Thyroid gland (tissue), 4 donors: ENCODE measurements around the gene ACTR3C. TPM values are rescaled to one million over a fixed set of nuclear protein-coding genes. Genes with fewer than 3 reads are reported as not detected.

Experiments
- DNase-seq, 2 donors: peaks; one replicate each; pipeline ENCODE4 v3.0.0-alpha.2; 2019
- H3K27ac ChIP-seq, 3 donors: fragments of 200-600 bp; sonication (generic); 1 replicate in 2 of 3; 2 replicates in 1 of 3; pipeline ENCODE4 v1.5.1; 2016 to 2019; ENCODE audit warnings: mild to moderate bottlenecking in 1 of 3, moderate library complexity in 1 of 3
- H3K27me3 ChIP-seq: fragments of 200-600 bp; sonication (generic); one replicate; pipeline ENCODE4 v1.5.1; 2019
- H3K36me3 ChIP-seq, 2 donors: fragments of 200-600 bp; sonication (generic); one replicate each; pipeline ENCODE4 v1.5.1; 2016 to 2019
- H3K4me1 ChIP-seq, 2 donors: fragments of 200-600 bp; sonication (generic); one replicate each; pipeline ENCODE4 v1.5.1; 2017 to 2019
- H3K4me3 ChIP-seq, 3 donors: fragments of 200-600 bp; sonication (generic); replicated peaks in 1 of 3; 1 replicate in 2 of 3; 2 replicates in 1 of 3; pipeline ENCODE4 v1.5.1; 2016; ENCODE audit warnings: mild to moderate bottlenecking in 1 of 3
- H3K9me3 ChIP-seq: fragments of 200-600 bp; sonication (generic); one replicate; pipeline ENCODE4 v1.5.1; 2017
- POLR2A ChIP-seq, 2 donors: fragments of 450-650 bp; IDR thresholded peaks; one replicate each; pipeline ENCODE4 v1.6.1; 2017; ENCODE audit warnings: antibody characterized with exemption in 2 of 2, mild to moderate bottlenecking in 2 of 2, moderate library complexity in 1 of 2
- WGBS, 2 donors: methylation state at CpG; one replicate each; pipeline ENCODE4 v1.1.5; 2017; 5-methylcytosine and 5-hydroxymethylcytosine counted together
- intact Hi-C: fragments of 100-400 bp; cut with DNase I; formaldehyde crosslinking; loops from one replicate; pipeline ENCODE4 v1.15.1; 2023
- total RNA-seq, 4 donors: library from RNA; depleted of rRNA; stranded (reverse); fragments of >200 nt; gene quantifications; one replicate each; pipeline ENCODE4 v1.2.3, GENCODE V29; 2016
- TF ChIP-seq, protein P1 (sequence below), 6 experiments: fragments of 200-600 bp in 3 of 6; fragments of 450-650 bp in 3 of 6; sonication (generic) in 3 of 6; IDR thresholded peaks; one replicate each; pipeline ENCODE4 v1.5.1; 2016 to 2019; ENCODE audit warnings: antibody characterized with exemption in 6 of 6, mild to moderate bottlenecking in 2 of 6, inconsistent platforms in 1 of 6, moderate library complexity in 1 of 6

Gene ACTR3C
- total RNA-seq: 10 to 100 TPM; 11.7 to 34.8 (median 23.0) TPM

DNA sequence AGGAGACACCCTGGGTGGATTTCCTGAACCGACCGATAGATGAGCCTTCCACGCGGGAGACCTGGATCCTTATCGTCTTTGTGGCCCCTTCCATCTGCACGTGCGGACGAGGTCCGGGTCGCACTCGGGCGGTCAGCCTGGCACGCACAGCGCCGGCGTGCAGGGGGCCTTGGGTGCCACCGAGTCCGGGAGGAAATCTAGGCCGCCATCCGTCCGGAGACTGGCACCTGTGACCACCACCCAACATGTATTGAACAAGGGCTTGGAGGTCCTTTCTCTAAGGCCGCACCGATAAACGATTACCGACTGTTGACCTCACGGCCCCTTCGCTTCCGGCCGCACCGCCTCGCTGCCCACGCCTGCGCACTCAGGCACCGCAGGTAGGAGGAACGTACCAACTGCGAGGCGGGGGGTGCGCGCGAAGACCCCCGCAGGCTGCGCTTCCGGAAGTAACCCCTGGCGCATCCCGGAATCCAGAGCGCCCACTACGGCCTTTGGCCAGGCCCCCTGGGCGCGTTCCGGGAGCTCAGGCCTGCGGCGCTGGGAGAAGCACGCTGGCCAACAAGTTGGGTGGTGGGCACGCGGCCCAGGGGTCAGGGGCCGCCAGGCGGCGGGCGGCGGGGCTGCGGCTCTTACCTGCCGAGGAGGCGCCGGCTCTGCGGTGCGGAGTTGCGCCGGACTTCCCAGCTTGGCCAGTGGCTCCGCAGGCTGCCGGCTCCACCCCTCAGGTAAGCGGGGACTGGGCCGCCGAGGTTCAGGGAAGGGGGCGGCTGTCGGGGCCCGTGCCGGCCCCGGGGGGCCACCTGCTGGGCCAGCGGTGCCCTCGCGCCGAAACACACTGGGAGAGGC lies at the start of gene ACTR3C, which contains the start of gene LRRC61:
Gene ACTR3C, minus strand, starts transcription at position 713 of the 849 bp plus-strand sequence. CDS start 28,249 bp downstream, outside the sequence.
Gene LRRC61, plus strand, starts transcription at position 523 of the 849 bp plus-strand sequence. CDS start 13,507 bp downstream, outside the sequence.
- no peaks in the 10 kb centered on the region for H3K27me3 ChIP-seq
- no peaks in the 10 kb centered on the region for H3K9me3 ChIP-seq
- peak within 1 kb of the TSS; percentile 67 to 96 (median 90) for H3K27ac ChIP-seq
- intact Hi-C loops: no loop called here
- TF ChIP-seq, protein P1, sequence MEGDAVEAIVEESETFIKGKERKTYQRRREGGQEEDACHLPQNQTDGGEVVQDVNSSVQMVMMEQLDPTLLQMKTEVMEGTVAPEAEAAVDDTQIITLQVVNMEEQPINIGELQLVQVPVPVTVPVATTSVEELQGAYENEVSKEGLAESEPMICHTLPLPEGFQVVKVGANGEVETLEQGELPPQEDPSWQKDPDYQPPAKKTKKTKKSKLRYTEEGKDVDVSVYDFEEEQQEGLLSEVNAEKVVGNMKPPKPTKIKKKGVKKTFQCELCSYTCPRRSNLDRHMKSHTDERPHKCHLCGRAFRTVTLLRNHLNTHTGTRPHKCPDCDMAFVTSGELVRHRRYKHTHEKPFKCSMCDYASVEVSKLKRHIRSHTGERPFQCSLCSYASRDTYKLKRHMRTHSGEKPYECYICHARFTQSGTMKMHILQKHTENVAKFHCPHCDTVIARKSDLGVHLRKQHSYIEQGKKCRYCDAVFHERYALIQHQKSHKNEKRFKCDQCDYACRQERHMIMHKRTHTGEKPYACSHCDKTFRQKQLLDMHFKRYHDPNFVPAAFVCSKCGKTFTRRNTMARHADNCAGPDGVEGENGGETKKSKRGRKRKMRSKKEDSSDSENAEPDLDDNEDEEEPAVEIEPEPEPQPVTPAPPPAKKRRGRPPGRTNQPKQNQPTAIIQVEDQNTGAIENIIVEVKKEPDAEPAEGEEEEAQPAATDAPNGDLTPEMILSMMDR (IDR thresholded peaks at IDR 0.05): peak in 2 of 6 experiments; percentile 22 to 38
- peak in 1 of 2 donors; percentile 51 for TF ChIP-seq POLR2A (IDR thresholded peaks at IDR 0.05)
- peaks cover 13 to 31% of the 10 kb centered on the region in 2 donors for H3K4me1 ChIP-seq
- H3K36me3 ChIP-seq: no peaks in the 10 kb centered on the region
- WGBS, 2 donors: 8 to 10% methylated on average over 21 to 28 of the region's 82 CpGs
- DNase-seq: peak; percentile 67 to 71
- peak within 1 kb of the TSS; percentile 46 to 84 (median 46) for H3K4me3 ChIP-seq

DNA sequence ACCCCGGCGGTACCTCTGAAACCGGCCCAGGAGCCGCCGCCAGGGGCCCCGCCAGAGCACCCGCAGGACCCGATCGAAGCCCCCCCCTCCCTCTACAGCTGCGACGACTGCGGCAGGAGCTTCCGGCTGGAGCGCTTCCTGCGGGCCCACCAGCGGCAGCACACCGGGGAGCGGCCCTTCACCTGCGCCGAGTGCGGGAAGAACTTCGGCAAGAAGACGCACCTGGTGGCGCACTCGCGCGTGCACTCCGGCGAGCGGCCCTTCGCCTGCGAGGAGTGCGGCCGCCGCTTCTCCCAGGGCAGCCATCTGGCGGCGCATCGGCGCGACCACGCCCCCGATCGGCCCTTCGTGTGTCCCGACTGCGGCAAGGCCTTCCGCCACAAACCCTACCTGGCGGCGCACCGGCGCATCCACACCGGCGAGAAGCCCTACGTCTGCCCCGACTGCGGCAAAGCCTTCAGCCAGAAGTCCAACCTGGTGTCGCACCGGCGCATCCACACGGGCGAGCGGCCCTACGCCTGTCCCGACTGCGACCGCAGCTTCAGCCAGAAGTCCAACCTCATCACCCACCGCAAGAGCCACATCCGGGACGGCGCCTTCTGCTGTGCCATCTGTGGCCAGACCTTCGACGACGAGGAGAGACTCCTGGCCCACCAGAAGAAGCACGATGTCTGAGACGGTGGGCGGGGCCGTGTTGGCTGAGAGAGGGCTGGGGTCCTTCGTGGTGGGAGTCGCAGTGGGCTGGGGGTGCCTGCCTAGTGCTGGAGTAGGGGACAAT lies 49.1 kb upstream of the ACTR3C start:
- intact Hi-C loops: loop anchor here (5.0 kb wide), 1 partner anchor 35 kb away; a partner anchor contains a TSS
- peaks cover 20 to 36% of the 10 kb centered on the region in 2 donors for H3K4me1 ChIP-seq
- DNase-seq: no peak

DNA sequence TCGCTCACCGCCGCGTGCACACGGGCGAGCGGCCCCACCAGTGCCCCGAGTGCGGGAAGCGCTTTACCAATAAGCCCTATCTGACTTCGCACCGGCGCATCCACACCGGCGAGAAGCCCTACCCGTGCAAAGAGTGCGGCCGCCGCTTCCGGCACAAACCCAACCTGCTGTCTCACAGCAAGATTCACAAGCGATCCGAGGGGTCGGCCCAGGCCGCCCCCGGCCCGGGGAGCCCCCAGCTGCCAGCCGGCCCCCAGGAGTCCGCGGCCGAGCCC lies 48.6 kb upstream of the ACTR3C start:
- intact Hi-C loops: loop anchor here (5.0 kb wide), 1 partner anchor 35 kb away; a partner anchor contains a TSS
- Histone ChIP-seq H3K9me3 (no peaks in the 10 kb centered on the region), H3K27ac (no peak overlapping the region), H3K27me3 (no peaks in the 10 kb centered on the region), H3K4me1 (peaks cover 20 to 38% of the 10 kb centered on the region in 2 donors), H3K36me3 (peaks cover 17 to 19% of the 10 kb centered on the region in 2 donors), H3K4me3 (no peak overlapping the region)
- DNase-seq: no peak
- 93 to 95% methylated on average over 26 to 27 of the region's 30 CpGs for WGBS, 2 donors
- TF ChIP-seq, protein P1 (IDR thresholded peaks at IDR 0.05): no peak
- TF ChIP-seq POLR2A (IDR thresholded peaks at IDR 0.05): no peak

More for the DNA sequence above, 49.1 kb upstream of the ACTR3C start:
- peaks cover 17 to 19% of the 10 kb centered on the region in 2 donors for H3K36me3 ChIP-seq
- WGBS, 2 donors: 86 to 89% methylated on average over 34 to 57 of the region's 79 CpGs
- peak overlapping the region in 1 of 3 donors; percentile 8 for H3K27ac ChIP-seq
- TF ChIP-seq POLR2A (IDR thresholded peaks at IDR 0.05): no peak
- no peak overlapping the region for H3K4me3 ChIP-seq
- H3K9me3 ChIP-seq: no peaks in the 10 kb centered on the region
- no peaks in the 10 kb centered on the region for H3K27me3 ChIP-seq

- Histone ChIP-seq H3K27ac (no peak overlapping the region), H3K4me1 (peaks cover 20 to 38% of the 10 kb centered on the region in 2 donors), H3K27me3 (no peaks in the 10 kb centered on the region), H3K9me3 (no peaks in the 10 kb centered on the region), H3K4me3 (no peak overlapping the region), H3K36me3 (peaks cover 17 to 19% of the 10 kb centered on the region in 2 donors)
- TF ChIP-seq, protein P1 (IDR thresholded peaks at IDR 0.05): no peak
- TF ChIP-seq POLR2A (IDR thresholded peaks at IDR 0.05): no peak
- intact Hi-C loops: loop anchor here (5.0 kb wide), 1 partner anchor 36 kb away; a partner anchor contains a TSS
- no peak for DNase-seq
- WGBS, 2 donors: 90% methylated on average over 27 to 38 of the region's 48 CpGs
These were observed 48.0 kb upstream of the ACTR3C start for GRCh38 chr7:150371131-150371995.
